GM13977 (cell line): ENCODE results near the gene SLC8A1.

ENCODE experiments used
- DNase-seq: peaks from one replicate; pipeline ENCODE4 v3.0.0; 2012; ENCODE audit warnings: low spot score
- in situ Hi-C: fragments of 300-500 bp; cut with MboI; formaldehyde crosslinking; loops from one replicate; pipeline ENCODE4 v1.12.0; 2022; ENCODE audit warnings: low sequenced_read_pairs, low pct_unique_long_range_greater_than_20kb, mixed read lengths, inconsistent platforms; ENCODE audit not compliant: unreplicated experiment
- TF ChIP-seq, protein P1 (sequence below): IDR thresholded peaks from 2 replicates; pipeline ENCODE4 v1.5.1; 2012; ENCODE audit warnings: mild to moderate bottlenecking, control low read depth; ENCODE audit not compliant: insufficient read depth; ENCODE audit errors: extremely low read depth, missing control alignments

The SLC8A1 gene

GRCh38 chr2:40352041-40352702, 99.7 kb downstream of the SLC8A1 start:
- DNase-seq, result no peak
- in situ Hi-C loops, result no loop called here

DNA sequence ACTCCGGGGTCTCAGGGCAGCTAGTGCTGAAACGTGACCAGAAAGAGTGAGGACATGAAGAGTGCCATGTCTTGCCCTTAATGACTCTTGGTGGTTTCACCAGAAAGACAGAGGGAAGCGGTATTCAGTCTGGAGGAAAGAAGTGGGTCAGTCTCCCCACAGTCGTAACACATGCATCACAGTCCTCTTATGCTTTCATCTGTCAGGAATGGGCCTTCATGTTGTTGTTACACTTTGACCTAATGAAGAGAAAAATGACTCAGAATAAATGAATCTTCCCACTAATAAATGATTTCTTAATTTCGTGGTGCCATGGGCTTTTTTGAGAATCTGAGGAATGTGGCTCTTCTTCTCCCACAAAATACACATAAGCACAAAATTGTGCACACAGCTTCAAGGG, 103.2 kb downstream of the SLC8A1 start:
- TF ChIP-seq, protein P1, sequence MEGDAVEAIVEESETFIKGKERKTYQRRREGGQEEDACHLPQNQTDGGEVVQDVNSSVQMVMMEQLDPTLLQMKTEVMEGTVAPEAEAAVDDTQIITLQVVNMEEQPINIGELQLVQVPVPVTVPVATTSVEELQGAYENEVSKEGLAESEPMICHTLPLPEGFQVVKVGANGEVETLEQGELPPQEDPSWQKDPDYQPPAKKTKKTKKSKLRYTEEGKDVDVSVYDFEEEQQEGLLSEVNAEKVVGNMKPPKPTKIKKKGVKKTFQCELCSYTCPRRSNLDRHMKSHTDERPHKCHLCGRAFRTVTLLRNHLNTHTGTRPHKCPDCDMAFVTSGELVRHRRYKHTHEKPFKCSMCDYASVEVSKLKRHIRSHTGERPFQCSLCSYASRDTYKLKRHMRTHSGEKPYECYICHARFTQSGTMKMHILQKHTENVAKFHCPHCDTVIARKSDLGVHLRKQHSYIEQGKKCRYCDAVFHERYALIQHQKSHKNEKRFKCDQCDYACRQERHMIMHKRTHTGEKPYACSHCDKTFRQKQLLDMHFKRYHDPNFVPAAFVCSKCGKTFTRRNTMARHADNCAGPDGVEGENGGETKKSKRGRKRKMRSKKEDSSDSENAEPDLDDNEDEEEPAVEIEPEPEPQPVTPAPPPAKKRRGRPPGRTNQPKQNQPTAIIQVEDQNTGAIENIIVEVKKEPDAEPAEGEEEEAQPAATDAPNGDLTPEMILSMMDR, result no peak
- in situ Hi-C loops, result no loop called here
- DNase-seq, result no peak

More at GRCh38 chr2:40352041-40352702, 99.7 kb downstream of the SLC8A1 start:
- TF ChIP-seq, protein P1, result no peak

DNA sequence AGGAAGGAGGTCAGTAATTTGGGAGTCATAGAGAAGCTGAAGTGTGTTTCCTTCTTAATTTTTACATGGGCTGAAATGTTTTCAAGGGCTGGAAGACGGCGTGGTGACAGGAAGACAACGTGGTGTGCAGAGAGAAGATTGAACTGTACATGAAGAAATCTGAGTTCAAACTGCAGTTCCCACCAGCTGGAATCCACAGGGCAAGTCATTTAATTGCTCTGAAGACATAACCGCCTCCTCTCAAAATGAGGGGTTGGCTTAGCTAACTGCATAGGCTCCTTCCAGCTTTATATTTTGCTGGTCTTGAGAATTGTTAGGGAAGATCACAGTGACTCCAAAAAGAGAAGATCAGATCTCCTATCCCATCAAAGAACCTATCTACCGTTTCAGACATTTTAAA, 103.9 kb downstream of the SLC8A1 start:
- in situ Hi-C loops, result no loop called here
- TF ChIP-seq, protein P1, result no peak

GRCh38 chr2:40346535-40347354, 105.1 kb downstream of the SLC8A1 start:
- no peak for DNase-seq
- TF ChIP-seq, protein P1, result no peak
- in situ Hi-C loops, result no loop called here

More for the DNA sequence above, 103.9 kb downstream of the SLC8A1 start:
- no peak for DNase-seq

GRCh38 chr2:40344364-40344763, 107.5 kb downstream of the SLC8A1 start:
- no peak for DNase-seq
- in situ Hi-C loops, result no loop called here
- TF ChIP-seq, protein P1, result no peak

GRCh38 chr2:40343902-40344301, 108.0 kb downstream of the SLC8A1 start:
- in situ Hi-C loops, result no loop called here
- TF ChIP-seq, protein P1, result no peak
- no peak for DNase-seq
